Stimulated activated CD8-positive, alpha-beta memory T cell treated with anti-CD3 and anti-CD28 coated beads, Interleukin-12 subunit alpha, Interleukin-12 subunit beta, amount 100 ng/mL, for 24 hours (primary cell): ENCODE measurements around the gene SH3BP2.
A peak's percentile ranks its signal among the peaks of the same experiment; 100 is the strongest.

ENCODE experiments used
- DNase-seq: peaks from one replicate; pipeline ENCODE4 v3.0.0-alpha.2; 2020; ENCODE audit errors: extremely low read depth

Gene SH3BP2

GRCh38 chr4:2832981-2833670 lies 40.2 kb downstream of the SH3BP2 start:
- DNase-seq = no peak

DNA sequence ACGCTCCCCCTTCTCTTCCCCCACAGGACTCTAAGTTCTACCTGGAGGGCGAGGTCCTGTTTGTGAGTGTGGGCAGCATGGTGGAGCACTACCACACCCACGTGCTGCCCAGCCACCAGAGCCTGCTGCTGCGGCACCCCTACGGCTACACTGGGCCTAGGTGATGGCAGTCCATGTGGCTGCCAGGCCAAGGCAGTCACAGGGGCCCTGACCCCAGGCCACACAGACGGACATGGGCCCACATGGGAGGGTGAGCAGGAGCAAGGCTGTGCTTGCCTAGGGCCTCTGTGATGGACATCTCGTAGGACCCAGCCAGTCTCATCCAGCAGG lies 40.8 kb downstream of the SH3BP2 start:
- DNase-seq = no peak

DNA sequence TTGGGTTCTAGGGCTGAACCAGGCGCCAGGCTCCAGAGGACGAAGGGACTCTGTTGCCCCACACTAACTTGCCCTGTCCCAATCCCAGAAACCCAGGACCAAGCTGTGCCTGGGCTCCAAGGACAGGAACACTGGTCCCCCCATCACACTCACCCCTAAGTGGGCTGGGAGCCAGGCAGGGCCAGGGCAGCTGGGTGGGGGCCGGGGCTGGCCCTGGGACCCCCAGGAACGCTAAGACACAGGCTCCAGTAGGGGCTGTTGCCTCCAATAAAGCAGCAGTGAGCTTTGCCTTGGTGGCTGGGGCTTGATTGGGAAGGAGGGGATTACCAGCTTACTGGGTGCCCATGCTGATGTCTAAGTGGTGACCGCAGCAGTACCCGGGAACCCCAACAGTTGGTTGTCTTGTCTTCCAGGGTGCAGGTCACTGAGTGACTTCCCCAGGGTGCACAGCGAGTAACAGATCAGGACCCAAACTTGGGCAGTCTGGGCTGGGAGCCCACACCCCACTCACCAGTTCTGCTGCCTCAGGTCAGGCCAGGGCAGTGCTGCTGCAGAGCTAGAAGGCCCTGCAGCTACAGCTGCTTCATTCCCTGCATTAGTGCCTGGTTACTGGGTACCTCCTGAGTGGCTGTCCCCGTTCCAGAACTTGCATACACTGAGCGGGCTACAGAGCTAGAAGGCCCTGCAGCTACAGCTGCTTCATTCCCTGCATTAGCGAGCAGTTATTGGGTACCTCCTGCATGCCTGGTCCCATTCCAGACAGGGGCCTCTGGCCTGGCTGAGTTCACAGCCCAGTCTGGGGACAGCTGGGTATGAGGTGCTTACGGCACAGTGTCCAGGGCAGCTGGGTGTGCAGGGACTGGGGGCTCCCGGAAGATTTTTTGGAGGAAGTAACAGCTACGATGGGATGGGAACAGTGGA lies 41.4 kb downstream of the SH3BP2 start:
- no peak for DNase-seq

DNA sequence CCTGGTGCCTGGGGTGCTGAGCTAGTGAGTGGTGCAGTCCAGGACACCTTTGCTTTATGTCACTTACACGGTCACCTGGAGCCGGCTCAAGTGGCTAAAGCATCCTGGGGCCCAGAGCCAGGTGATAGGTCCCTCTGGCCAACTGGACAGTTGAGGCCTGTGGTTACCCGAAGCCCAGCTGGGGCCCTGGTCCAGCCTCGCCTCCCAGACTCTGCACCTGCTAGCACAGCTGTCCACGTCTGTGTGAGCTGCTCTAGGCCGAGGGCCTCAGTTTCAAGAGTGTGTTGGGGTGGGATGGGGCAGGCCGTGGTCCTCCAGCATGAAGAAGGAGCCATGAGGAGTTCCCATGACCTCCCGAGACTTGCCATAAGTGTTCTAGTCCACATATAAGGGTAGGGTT lies 43.1 kb downstream of the SH3BP2 start:
- DNase-seq = no peak

DNA sequence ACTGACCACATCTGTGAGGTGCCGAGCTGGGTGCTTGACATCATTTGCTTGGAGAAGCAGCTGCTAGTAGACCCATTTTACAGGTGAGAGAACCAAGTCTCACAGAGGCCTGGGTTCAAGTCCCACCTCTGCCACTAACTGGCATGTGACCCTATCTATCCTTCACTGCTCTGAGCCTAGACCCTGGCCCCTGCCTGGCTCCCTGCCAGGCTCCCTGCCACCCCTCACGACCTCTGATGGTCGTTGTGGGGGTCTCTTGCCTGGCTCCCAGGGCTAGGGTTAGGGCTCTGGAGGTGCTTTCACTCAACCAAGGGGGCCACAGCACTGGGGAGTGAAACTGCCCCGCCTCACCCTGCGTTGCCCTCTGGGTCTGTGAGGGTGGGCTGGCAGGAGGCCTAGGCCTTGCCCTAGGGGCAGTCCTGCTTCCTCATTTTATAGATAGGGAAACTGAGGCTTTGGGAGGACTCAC lies 43.5 kb downstream of the SH3BP2 start:
- DNase-seq = no peak

DNA sequence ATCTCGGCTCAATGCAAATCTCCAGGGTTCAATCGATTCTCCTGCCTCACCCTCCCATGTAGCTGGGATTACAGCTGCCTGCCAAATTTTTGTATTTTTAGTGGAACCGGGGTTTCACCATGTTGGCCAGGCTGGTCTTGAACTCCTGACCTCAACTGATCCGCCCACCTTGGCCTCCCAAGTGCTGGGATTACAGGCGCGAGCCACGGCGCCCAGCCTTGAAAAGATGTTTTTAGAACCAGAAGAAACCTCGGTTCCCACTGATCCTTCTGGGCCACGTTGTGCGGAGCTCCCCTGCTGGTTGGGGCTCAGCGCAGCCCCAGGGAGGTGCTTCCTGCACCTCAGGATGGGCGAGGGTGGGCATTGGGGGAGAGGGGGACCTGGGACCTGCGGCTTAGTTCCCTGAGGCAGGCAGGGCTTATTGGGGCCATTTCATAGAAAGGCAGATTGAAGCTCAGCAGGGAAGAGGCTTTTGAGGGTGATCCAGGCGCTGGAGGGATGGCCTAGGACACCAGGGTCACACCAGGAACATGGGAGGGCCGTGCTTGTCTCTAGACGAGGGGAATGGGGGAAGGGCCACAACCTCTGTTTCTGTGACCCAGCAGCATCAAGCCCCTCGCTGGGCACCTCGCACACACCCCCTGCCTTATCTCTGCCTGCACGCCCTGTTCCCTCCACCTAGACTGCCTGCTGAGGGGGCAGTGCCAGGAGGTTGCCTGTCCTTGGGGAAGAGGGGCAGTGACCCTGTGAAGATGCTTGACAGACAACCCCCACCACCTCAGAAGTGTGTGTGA lies 44.4 kb downstream of the SH3BP2 start:
- DNase-seq = no peak

GRCh38 chr4:2837904-2838496 lies 45.1 kb downstream of the SH3BP2 start:
- DNase-seq = no peak

GRCh38 chr4:2839060-2839459 lies 46.2 kb downstream of the SH3BP2 start:
- no peak for DNase-seq

- DNase-seq = no peak
Observed at GRCh38 chr4:2842687-2843262, 49.9 kb downstream of the SH3BP2 start.

DNA sequence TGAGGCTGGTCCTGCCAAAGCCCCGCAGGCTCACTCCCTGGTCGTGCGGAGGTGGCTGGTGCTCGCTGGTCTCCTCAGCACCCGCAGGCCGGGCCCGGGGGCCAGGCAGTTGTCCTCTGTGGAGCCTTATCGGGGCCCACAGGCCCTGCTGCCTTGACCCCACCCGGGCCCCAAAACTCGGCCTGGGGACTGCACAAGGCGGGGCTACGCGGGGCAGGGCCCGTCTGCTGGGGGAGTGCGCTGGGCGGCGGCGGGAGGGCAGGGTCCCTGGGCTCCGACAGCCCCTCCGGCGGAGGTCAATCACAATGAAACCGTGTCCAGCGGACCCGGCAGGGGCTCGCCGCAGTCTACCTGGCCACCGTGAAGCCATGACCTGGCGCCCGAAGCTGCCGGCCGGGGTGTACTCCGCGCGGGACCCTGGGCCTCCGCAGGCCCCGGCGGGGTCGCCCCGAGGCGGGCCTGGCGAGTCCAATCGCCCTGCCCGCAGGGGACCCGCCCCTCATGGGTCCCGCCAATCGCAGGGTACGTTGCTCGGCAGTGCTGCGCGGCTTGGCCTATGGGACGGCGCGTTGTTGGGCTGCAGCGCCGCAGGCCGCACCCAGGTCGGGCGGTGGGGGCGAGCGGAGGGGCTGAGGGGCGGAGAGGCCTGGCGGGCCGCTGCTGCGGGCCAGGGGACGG lies 50.5 kb downstream of the SH3BP2 start, which contains the start of gene ADD1:
Gene ADD1 (plus strand): TSS at position 582 of the 678 bp plus-strand sequence. CDS start 32,072 bp downstream, outside the sequence.
- peak; percentile 78 for DNase-seq

- DNase-seq = no peak
Observed at GRCh38 chr4:2843941-2844584, 51.2 kb downstream of the SH3BP2 start.

DNA sequence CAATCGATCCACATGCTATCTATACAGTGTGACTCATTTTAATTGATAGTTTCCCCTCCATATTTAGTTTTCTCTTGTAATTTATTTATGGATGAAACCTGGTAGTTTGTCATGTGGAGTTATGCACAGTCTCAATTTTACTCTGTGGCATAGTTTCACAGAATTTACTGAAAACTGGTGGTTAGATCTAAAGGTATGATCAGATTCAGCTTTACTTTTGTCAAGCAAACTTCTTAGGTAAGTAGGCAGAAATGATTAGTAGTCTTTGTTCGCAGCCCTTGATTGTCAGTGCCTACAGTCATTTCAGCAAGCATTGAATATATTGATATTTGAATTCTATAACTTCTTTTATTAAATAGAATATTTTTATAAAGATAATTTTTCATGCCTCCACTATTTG lies 53.3 kb downstream of the SH3BP2 start:
- no peak for DNase-seq

- no peak for DNase-seq
Observed at GRCh38 chr4:2847302-2847871, 54.5 kb downstream of the SH3BP2 start.

GRCh38 chr4:2848449-2848848 lies 55.6 kb downstream of the SH3BP2 start:
- no peak for DNase-seq

- DNase-seq = no peak
Observed at GRCh38 chr4:2849267-2850152, 56.6 kb downstream of the SH3BP2 start.

- no peak for DNase-seq
Observed at GRCh38 chr4:2850966-2851798, 58.3 kb downstream of the SH3BP2 start.

DNA sequence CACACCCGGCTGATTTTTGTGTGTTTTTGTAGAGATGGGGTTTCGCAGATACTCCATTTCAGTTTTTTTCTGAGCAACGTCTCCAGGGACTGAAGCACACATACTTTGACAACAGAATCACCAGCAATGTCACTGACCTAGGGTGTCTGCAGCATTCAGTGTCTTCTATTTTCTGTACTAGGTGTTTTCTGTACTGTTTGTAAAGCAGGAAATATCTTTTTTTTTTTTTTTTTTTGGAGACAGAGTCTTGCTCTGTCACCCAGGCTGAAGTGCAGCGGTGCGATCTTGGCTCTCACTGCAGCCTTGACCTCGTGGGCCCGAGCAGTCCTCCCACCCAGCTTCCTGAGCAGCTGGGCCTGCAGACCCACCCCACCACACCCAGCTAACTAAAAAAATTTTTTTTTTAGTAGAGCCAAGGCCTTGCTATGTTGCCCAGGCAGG lies 59.6 kb downstream of the SH3BP2 start:
- DNase-seq = no peak

GRCh38 chr4:2855584-2855983 lies 62.7 kb downstream of the SH3BP2 start:
- no peak for DNase-seq
